Caki2 (cell line): ENCODE measurements around the gene ADAMTS1. TPM values are rescaled to one million over a fixed set of nuclear protein-coding genes. Genes with fewer than 3 reads are reported as not detected.

Source experiments
- DNase-seq: peaks from one replicate; pipeline ENCODE4 v3.0.0-alpha.2; 2015; ENCODE audit warnings: low read depth
- in situ Hi-C: cut with HindIII; loops from 2 replicates; pipeline ENCODE4 v1.10.0; 2016; ENCODE audit warnings: low sequenced_read_pairs, low pct_unique_long_range_greater_than_20kb, mixed read lengths
- total RNA-seq: library from RNA; depleted of rRNA; stranded (reverse); fragments of >200 nt; shearing (Covaris generic); gene quantifications from 2 replicates; pipeline ENCODE4 v1.2.3, GENCODE V29; 2014; ENCODE audit warnings: low replicate concordance

Gene ADAMTS1
- total RNA-seq, 1 experiment from 2014 or later, result 35.1 TPM

DNA sequence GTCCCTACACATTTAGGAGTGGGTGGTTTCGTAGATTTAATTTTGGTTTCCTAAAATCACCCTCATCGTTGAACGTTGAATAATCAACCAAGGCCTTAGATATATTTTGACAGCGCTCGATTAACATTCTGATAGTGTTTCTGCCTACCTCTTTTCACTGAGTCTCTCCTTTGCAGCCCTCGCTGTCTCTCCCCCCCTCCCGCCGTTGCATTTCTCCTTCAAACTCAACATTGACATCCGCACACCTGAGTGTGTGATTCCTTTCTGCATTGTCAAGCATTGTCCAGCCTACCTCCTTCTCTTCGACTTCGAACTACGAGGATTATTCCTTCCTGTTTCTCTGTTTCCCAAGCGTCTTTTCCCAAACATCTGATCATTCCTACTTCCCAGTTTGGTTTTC is 1.8 kb upstream of the ADAMTS1 start:
- no peak for DNase-seq
- in situ Hi-C loops, result no loop called here

GRCh38 chr21:26846036-26846931 is 1.1 kb upstream of the ADAMTS1 start:
- peak; percentile 83 for DNase-seq
- in situ Hi-C loops, result no loop called here

GRCh38 chr21:26845759-26846035 is 488 bp upstream of the ADAMTS1 start:
- DNase-seq, result no peak
- in situ Hi-C loops, result no loop called here

GRCh38 chr21:26844258-26845065 is 747 bp downstream of the ADAMTS1 start:
- in situ Hi-C loops, result no loop called here
- peak; percentile 60 for DNase-seq

DNA sequence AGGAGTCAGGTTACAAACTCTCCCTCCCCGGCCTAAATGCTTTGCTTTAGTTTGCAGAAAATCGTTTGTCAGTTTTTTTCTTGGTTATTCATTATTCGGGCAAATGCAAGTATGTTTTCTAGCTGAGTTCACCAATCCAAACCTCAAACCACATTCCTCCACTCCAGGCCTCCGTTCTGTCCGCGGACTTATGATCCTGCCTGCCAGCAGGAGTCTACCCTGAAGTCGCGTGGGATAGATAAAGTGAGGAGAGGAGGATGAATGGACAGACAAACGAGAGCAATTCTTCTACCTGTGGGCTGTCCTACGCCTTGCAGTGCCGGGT is 1.3 kb downstream of the ADAMTS1 start:
- peak; percentile 57 for DNase-seq
- in situ Hi-C loops, result no loop called here

GRCh38 chr21:26842974-26843932 is 2.0 kb downstream of the ADAMTS1 start:
- peak; percentile 91 for DNase-seq
- in situ Hi-C loops, result no loop called here

GRCh38 chr21:26842300-26842699 is 2.9 kb downstream of the ADAMTS1 start:
- in situ Hi-C loops, result no loop called here
- DNase-seq, result peak; percentile 68

DNA sequence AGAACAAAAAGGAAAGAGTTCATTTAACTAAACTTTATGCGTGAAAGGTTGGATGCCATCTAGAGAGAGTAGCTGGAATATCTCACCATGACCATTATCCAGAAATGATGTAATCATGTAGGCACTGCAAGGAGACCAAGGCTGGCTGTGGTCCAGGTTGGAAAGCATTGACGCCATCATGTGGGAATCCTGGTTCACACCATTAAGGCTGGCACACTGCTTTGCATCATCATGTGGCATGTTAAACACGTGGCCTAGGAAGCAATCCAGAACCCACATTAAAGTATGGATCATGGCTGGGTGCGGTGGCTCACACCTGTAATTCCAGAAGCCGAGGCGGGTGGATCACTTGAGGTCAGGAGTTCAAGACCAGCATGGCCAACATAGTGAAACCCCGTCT is 4.3 kb downstream of the ADAMTS1 start:
- in situ Hi-C loops, result no loop called here
- DNase-seq, result peak; percentile 88

- no peak for DNase-seq
- in situ Hi-C loops, result no loop called here
Measured at GRCh38 chr21:26840201-26840600, 5.0 kb downstream of the ADAMTS1 start.

- no peak for DNase-seq
- in situ Hi-C loops, result no loop called here
Measured at GRCh38 chr21:26837539-26837938, 7.7 kb downstream of the ADAMTS1 start.

DNA sequence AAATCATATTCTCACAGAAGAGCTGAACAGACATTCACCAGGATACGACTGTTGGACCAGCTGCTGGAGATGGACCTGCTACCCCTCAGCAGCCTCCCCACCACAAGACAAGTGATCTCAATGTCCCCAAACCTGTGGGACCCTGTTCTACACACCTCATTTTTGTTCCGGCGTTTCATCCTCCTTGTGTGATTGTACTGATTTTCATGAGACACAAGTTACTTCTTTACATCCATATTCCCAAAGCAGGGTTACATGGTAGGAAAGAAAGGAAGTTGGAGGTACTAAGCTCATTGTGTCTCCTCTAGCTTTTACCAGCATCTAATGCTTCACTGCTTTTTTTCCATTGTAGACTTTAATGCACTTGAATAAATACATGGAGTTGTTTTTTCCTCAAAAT is 8.7 kb downstream of the ADAMTS1 start:
- no peak for DNase-seq
- in situ Hi-C loops, result no loop called here

- in situ Hi-C loops, result no loop called here
Measured at GRCh38 chr21:26835714-26836265, 9.4 kb downstream of the ADAMTS1 start.

DNA sequence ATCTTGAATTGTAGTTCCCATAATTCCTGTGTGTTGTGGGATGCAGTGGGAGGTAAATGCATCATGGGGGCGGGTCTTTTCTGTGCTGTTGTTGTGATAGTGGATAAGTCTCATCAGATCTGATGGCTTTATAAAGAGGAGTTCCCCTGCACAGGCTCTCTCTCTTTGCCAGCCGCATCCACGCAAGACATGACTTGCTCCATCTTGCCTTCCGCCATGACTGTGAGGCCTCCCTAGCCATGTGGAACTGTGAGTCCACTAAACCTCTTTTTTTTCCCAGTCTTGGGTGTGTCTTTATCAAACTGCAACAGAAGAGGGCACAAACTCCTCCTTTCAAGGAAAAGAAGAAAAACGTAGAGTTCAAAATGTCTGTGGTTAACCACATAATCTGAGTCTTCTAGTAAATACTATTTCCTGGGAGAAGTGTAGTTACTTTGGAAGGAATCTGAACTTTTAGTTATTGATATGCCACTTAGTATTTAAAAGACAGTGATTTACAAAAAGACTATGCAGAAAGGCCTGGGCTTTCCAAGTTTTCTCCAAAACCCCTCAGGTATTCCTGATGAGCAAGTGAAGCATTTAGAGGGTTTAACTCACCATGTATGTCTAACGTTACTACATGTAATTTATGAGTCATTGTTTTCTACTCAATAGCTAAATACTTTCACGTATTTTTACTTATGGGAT is 10.0 kb downstream of the ADAMTS1 start:
- DNase-seq, result peak; percentile 77

More at GRCh38 chr21:26835714-26836265, 9.4 kb downstream of the ADAMTS1 start:
- DNase-seq, result no peak

GRCh38 chr21:26834181-26834905 is 10.9 kb downstream of the ADAMTS1 start:
- in situ Hi-C loops, result no loop called here
- DNase-seq, result no peak

More for the DNA sequence above, 10.0 kb downstream of the ADAMTS1 start:
- in situ Hi-C loops, result no loop called here

- in situ Hi-C loops, result no loop called here
- no peak for DNase-seq
Measured at GRCh38 chr21:26833460-26833939, 11.7 kb downstream of the ADAMTS1 start.

DNA sequence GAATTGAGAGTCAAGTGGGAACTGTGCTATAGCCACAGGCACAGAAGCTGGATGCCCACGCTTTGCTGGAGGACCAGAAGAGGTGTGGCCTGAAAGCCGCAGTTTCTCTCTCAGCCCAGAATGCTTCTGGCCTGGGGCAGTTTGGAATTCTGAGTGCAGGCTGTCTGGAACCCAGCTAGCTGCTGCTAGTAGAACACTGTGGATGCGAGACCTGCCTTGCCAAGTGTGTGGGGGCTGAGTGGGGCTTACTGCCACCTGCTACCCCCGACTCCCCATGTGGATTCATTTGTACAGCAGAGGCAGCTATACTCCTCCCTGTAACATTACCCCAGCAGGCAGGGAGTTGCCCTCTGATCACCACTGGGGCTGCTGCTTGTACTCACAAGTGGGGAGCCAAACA is 12.2 kb downstream of the ADAMTS1 start:
- in situ Hi-C loops, result no loop called here
- no peak for DNase-seq

DNA sequence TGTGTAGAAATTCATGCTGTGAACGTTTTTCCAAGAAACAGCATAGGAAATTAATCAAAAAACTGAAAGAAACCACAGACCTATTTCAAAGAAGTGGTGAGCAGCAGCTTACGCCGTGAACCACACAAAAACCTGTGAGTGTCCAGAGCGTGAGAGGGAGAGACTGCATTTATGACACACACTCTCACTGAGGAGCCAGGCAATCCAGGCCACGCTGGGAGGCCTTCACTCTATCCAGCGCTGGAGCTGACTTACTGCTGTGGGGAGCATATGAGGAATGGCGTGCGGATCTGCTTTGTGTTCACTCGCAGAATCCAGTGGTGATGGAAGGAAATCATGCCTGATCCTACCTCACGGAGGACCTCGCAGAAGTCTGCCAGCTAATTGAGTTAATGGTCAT is 12.7 kb downstream of the ADAMTS1 start:
- DNase-seq, result no peak
- in situ Hi-C loops, result no loop called here
